Ascending aorta (tissue), 2 donors: ENCODE measurements around the gene SLC4A1. TPM values are rescaled to one million over a fixed set of nuclear protein-coding genes. Genes with fewer than 3 reads are reported as not detected.
A peak's percentile ranks its signal among the peaks of the same experiment; 100 is the strongest.

Source experiments
- DNase-seq, 2 donors: peaks; one replicate each; pipeline ENCODE4 v3.0.0-alpha.2; 2019; ENCODE audit warnings: low spot score in 2 of 2
- H3K27ac ChIP-seq, 2 donors: fragments of 200-600 bp; sonication (generic); one replicate each; pipeline ENCODE4 v1.5.1; 2016 to 2017; ENCODE audit warnings: mild to moderate bottlenecking in 1 of 2
- H3K27me3 ChIP-seq: fragments of 200-600 bp; sonication (generic); one replicate; pipeline ENCODE4 v1.5.1; 2017
- H3K36me3 ChIP-seq, 2 donors: fragments of 200-600 bp; sonication (generic); one replicate each; pipeline ENCODE4 v1.5.1; 2016
- H3K4me1 ChIP-seq, 2 donors: fragments of 200-600 bp; sonication (generic); one replicate each; pipeline ENCODE4 v1.5.1; 2016 to 2017; ENCODE audit warnings: mild to moderate bottlenecking in 1 of 2
- H3K4me3 ChIP-seq, 2 donors: fragments of 200-600 bp; sonication (generic); one replicate each; pipeline ENCODE4 v1.5.1; 2016 to 2017; ENCODE audit warnings: mild to moderate bottlenecking in 1 of 2
- H3K9me3 ChIP-seq, 2 donors: fragments of 200-600 bp; sonication (generic); one replicate each; pipeline ENCODE4 v1.5.1; 2016
- CTCF ChIP-seq, 3 experiments: fragments of 200-600 bp in 2 of 3; fragments of 450-650 bp in 1 of 3; sonication (generic) in 2 of 3; IDR thresholded peaks; one replicate each; pipeline ENCODE4 v1.5.1; 2016 to 2019; ENCODE audit warnings: antibody characterized with exemption in 3 of 3, mild to moderate bottlenecking in 1 of 3, moderate library complexity in 1 of 3
- intact Hi-C: fragments of 100-400 bp; cut with DNase I; formaldehyde crosslinking; loops from one replicate; pipeline ENCODE4 v1.15.1; 2023
- total RNA-seq: library from RNA; depleted of rRNA; stranded (reverse); fragments of >200 nt; gene quantifications from one replicate; pipeline ENCODE4 v1.1.0, GENCODE V29; 2016

The SLC4A1 gene
- total RNA-seq, 1 donor from 2014 or later = 2.4 TPM

DNA sequence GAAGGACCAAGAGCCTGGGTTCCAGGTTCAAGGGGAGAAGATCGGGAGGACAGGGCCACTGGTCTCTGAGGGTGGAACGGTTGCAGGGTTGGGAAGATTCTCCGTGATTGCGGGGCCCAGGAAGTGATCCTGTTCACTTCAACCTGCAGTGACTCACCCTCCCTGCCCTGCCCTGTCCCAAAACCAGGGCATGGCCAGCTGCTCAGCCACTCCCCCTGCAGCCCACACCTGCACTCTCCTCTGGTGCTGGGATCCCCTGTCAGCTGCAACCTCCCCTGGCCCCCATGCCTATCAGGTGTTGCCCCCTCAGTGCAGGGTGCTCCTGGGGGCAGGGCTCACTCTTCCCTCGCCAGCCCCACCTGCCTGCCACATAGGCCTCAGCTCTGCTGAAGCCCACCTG is 41.5 kb upstream of the SLC4A1 start:
- Histone ChIP-seq H3K4me1 (peaks cover 0 to 12% of the 10 kb centered on the region in 2 donors), H3K27me3 (no peaks in the 10 kb centered on the region), H3K9me3 (no peaks in the 10 kb centered on the region), H3K27ac (no peak overlapping the region), H3K4me3 (no peak overlapping the region), H3K36me3 (no peaks in the 10 kb centered on the region)
- no peak for DNase-seq
- intact Hi-C loops = no loop called here
- no peak for TF ChIP-seq CTCF (IDR thresholded peaks at IDR 0.05)

- TF ChIP-seq CTCF (IDR thresholded peaks at IDR 0.05) = no peak
- no peak for DNase-seq
- Histone ChIP-seq H3K27me3 (no peaks in the 10 kb centered on the region), H3K9me3 (no peaks in the 10 kb centered on the region), H3K36me3 (no peaks in the 10 kb centered on the region), H3K4me3 (peak overlapping the region; percentile 47 to 59), H3K27ac (no peak overlapping the region), H3K4me1 (peaks cover 0 to 12% of the 10 kb centered on the region in 2 donors)
- intact Hi-C loops = no loop called here
Measured at GRCh38 chr17:44308865-44309264, 40.9 kb upstream of the SLC4A1 start.

DNA sequence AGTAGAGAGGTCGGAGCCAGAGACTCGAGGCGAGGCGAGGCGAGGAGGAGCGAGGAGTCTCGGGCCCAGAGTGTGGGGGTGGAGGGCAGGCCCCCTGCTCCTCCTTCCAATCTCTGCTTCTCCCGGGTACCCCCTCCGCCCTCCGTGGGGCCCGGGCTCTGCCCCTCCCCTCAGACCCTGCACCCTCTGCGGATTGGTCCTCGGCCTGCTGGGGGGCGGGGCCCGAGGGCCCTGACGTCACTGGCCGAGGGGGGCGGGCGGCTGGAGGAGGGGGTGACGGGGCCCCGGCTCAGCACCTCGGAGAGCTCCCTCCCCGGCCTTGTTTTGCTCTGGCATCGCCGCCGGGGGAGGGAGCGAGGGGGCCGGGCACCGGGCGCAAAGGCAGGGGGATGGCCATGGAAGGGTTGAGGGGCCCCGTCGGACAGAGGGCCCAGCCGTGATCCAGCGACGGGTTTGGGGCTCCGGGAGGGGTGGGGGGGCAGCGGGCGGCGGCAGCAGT is 40.4 kb upstream of the SLC4A1 start, which contains the start of gene RUNDC3A:
TSS of gene RUNDC3A (plus strand) at position 282 of the 499 bp plus-strand sequence. CDS start 232 bp downstream, outside the sequence.
- no peak for TF ChIP-seq CTCF (IDR thresholded peaks at IDR 0.05)
- intact Hi-C loops = no loop called here
- Histone ChIP-seq H3K9me3 (no peaks in the 10 kb centered on the region), H3K27ac (no peak within 1 kb of the TSS), H3K36me3 (no peaks in the 10 kb centered on the region), H3K4me1 (peaks cover 0 to 12% of the 10 kb centered on the region in 2 donors), H3K27me3 (no peaks in the 10 kb centered on the region), H3K4me3 (peak within 1 kb of the TSS; percentile 47 to 59)
- DNase-seq = peak in 1 of 2 donors; percentile 82

DNA sequence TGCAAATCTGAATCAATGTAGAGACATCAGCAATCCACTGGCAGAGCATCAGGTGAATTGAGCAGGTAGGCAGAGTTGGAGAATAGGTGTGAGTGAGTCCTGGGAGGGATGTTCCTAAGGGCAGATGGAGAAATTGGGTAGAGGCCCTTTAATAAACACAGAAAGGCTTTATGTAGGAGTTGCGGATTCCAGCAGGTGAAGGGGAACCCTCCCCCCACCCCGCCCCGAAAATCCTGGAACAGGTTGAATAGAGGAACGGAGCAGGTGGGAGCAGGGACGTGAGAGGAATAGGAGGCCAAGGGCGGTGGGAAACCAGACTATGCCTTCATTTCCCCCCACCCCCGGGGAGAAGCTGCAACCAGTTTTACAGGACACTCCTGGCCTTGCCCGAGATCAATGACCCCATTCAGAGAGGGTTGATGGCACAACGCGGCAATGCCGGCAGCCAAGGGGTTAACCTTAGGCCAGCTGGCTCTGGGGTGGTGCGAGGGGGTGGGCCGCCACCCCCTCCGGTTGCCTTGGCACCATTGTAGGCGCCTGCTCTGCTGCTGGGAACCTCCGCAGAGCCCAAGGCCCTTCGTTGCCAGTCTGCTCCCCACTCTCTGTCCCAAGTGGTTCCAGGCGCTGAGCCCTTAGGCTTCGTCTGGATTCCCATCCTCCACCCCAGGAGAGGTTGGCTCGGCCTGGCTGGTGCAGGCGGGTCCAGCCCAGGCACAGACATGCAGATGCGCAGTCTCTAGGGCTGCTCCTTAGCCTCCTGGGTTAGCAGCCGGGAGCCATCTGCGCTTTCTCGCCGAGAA is 39.7 kb upstream of the SLC4A1 start:
- Histone ChIP-seq H3K9me3 (no peaks in the 10 kb centered on the region), H3K36me3 (no peaks in the 10 kb centered on the region), H3K27ac (no peak overlapping the region), H3K4me3 (peak overlapping the region; percentile 47 to 59), H3K27me3 (no peaks in the 10 kb centered on the region), H3K4me1 (peaks cover 0 to 12% of the 10 kb centered on the region in 2 donors)
- no peak for TF ChIP-seq CTCF (IDR thresholded peaks at IDR 0.05)
- no peak for DNase-seq
- intact Hi-C loops = no loop called here

DNA sequence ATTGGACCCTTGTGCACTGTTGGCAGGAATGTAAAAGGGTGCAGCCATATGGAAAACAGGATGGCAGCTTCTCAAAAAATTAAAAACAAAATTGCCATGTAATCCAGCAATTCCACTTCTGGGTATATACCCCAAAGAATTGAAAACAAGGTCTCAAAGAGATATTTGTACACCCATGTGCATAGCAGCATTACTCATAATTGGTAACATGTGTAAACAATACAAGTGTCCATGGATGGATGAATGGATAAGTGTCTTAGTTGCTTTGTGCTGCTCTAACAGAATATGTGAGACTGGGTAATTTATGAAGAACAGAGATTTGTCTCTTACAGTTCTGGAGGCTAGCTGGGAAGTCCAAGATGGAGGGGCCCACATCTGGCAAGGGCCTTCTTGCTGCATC is 36.7 kb upstream of the SLC4A1 start:
- TF ChIP-seq CTCF (IDR thresholded peaks at IDR 0.05) = no peak
- intact Hi-C loops = no loop called here
- H3K4me3 ChIP-seq = no peak overlapping the region

More for the DNA sequence above, 36.7 kb upstream of the SLC4A1 start:
- Histone ChIP-seq H3K27me3 (no peaks in the 10 kb centered on the region), H3K36me3 (no peaks in the 10 kb centered on the region), H3K27ac (no peak overlapping the region), H3K9me3 (no peaks in the 10 kb centered on the region), H3K4me1 (peaks cover 0 to 12% of the 10 kb centered on the region in 2 donors)
- DNase-seq = no peak
